SK-N-SH treated with all-trans-retinoic acid at 6 μM for 48 hours (cell line): ENCODE measurements around the gene HDGFL2.

Experiments used
- ARNTL ChIP-seq: fragments of 450-650 bp; formaldehyde crosslinking; IDR thresholded peaks from 2 replicates; pipeline ENCODE4 v1.5.0; 2020; ENCODE audit warnings: low read depth, mild to moderate bottlenecking, moderate library complexity, borderline replicate concordance
- CSDC2 ChIP-seq: fragments of 250-450 bp; sonication (Bioruptor Pico); IDR thresholded peaks from 2 replicates; pipeline ENCODE4 v1.5.0; 2020; ENCODE audit warnings: mild to moderate bottlenecking, moderate library complexity
- CSRNP3 ChIP-seq: fragments of 250-450 bp; sonication (Bioruptor Pico); IDR thresholded peaks from 2 replicates; pipeline ENCODE4 v1.5.1; 2021; ENCODE audit warnings: mild to moderate bottlenecking, moderate library complexity
- GLIS3 ChIP-seq: fragments of 250-450 bp; sonication (Bioruptor Pico); IDR thresholded peaks from 2 replicates; pipeline ENCODE4 v1.5.0; 2020; ENCODE audit warnings: mild to moderate bottlenecking, moderate library complexity
- RARB ChIP-seq: fragments of 250-450 bp; sonication (Bioruptor Pico); IDR thresholded peaks from 2 replicates; pipeline ENCODE4 v1.8.0; 2021; ENCODE audit warnings: mild to moderate bottlenecking, moderate library complexity
- SNAI2 ChIP-seq: fragments of 250-450 bp; sonication (Bioruptor Pico); IDR thresholded peaks from 2 replicates; pipeline ENCODE4 v1.5.0; 2020; ENCODE audit warnings: mild to moderate bottlenecking, moderate library complexity
- TOX ChIP-seq: fragments of 250-450 bp; sonication (Bioruptor Pico); IDR thresholded peaks from 2 replicates; pipeline ENCODE4 v1.8.0; 2021; ENCODE audit warnings: mild to moderate bottlenecking, moderate library complexity, borderline replicate concordance
- ZFP3 ChIP-seq: fragments of 250-450 bp; sonication (Bioruptor Pico); IDR thresholded peaks from 2 replicates; pipeline ENCODE4 v1.5.0; 2020; ENCODE audit warnings: mild to moderate bottlenecking, moderate library complexity
- ZFP30 ChIP-seq: fragments of 450-650 bp; formaldehyde crosslinking; IDR thresholded peaks from 2 replicates; pipeline ENCODE4 v1.5.0; 2022; ENCODE audit warnings: mild to moderate bottlenecking, moderate library complexity
- ZNF565 ChIP-seq: fragments of 450-650 bp; formaldehyde crosslinking; conservative IDR thresholded peaks from 2 replicates; pipeline ENCODE4 v1.5.0; 2020; ENCODE audit warnings: low read depth, mild to moderate bottlenecking, moderate library complexity
- TF ChIP-seq, protein P1 (sequence below): fragments of 250-450 bp; sonication (Bioruptor Pico); IDR thresholded peaks from 2 replicates; pipeline ENCODE4 v1.8.0; 2021; ENCODE audit warnings: low read depth, mild to moderate bottlenecking, moderate library complexity, borderline replicate concordance
- TF ChIP-seq, protein P2 (sequence below): fragments of 250-450 bp; sonication (Bioruptor Pico); IDR thresholded peaks from 2 replicates; pipeline ENCODE4 v1.8.0; 2020; ENCODE audit warnings: mild to moderate bottlenecking, moderate library complexity, borderline replicate concordance

DNA sequence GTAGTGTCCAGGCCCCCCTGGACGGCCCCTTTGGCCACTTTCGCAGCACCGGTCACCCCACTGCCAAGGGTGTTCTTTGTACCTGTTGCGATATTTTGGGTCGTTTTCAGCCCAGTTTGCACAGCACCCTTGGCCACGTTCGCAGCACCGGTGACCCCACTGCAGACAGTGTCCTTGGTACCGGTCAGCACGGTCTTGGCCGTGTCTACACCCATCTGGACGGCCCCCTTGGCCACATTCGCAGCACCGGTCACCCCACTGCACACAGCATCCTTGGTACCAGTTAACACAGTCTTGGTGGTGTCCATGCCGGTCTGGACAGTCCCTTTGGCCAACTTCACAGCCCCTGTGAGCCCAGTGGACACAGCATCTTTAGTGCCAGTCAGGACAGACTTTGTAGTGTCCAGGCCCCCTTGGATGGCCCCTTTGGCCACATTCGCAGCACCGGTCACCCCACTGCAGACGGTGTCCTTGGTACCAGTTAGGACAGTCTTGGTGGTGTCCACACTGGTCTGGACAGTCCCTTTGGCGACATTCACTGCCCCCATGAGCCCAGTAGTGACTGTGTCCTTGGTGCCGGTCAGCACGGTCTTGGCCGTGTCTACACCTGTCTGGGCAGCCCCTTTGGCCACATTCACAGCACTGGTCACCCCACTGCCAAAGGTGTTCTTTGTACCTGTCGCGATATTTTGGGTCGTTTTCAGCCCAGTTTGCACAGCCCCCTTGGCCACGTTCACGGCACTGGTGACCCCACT lies 39.4 kb downstream of the HDGFL2 start:
- TF ChIP-seq, protein P1, sequence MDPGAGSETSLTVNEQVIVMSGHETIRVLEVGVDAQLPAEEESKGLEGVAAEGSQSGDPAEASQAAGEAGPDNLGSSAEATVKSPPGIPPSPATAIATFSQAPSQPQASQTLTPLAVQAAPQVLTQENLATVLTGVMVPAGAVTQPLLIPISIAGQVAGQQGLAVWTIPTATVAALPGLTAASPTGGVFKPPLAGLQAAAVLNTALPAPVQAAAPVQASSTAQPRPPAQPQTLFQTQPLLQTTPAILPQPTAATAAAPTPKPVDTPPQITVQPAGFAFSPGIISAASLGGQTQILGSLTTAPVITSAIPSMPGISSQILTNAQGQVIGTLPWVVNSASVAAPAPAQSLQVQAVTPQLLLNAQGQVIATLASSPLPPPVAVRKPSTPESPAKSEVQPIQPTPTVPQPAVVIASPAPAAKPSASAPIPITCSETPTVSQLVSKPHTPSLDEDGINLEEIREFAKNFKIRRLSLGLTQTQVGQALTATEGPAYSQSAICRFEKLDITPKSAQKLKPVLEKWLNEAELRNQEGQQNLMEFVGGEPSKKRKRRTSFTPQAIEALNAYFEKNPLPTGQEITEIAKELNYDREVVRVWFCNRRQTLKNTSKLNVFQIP (CRISPR knock-in tag), result no peak
- TF ChIP-seq RARB, result no peak
- no peak for TF ChIP-seq ARNTL (CRISPR knock-in tag)
- no peak for TF ChIP-seq CSRNP3 (CRISPR knock-in tag)
- TF ChIP-seq, protein P2, sequence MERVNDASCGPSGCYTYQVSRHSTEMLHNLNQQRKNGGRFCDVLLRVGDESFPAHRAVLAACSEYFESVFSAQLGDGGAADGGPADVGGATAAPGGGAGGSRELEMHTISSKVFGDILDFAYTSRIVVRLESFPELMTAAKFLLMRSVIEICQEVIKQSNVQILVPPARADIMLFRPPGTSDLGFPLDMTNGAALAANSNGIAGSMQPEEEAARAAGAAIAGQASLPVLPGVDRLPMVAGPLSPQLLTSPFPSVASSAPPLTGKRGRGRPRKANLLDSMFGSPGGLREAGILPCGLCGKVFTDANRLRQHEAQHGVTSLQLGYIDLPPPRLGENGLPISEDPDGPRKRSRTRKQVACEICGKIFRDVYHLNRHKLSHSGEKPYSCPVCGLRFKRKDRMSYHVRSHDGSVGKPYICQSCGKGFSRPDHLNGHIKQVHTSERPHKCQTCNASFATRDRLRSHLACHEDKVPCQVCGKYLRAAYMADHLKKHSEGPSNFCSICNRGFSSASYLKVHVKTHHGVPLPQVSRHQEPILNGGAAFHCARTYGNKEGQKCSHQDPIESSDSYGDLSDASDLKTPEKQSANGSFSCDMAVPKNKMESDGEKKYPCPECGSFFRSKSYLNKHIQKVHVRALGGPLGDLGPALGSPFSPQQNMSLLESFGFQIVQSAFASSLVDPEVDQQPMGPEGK (CRISPR knock-in tag), result no peak
- no peak for TF ChIP-seq SNAI2 (CRISPR knock-in tag)
- no peak for TF ChIP-seq ZNF565 (CRISPR knock-in tag)
- no peak for TF ChIP-seq TOX (CRISPR knock-in tag)
- no peak for TF ChIP-seq ZFP3
- TF ChIP-seq ZFP30 (CRISPR knock-in tag), result no peak
- TF ChIP-seq CSDC2 (CRISPR knock-in tag), result no peak
- no peak for TF ChIP-seq GLIS3 (CRISPR knock-in tag)
